Hypothalamus (tissue), 51 donors: Measurements from ENCODE around the gene MYL7.
"Not testable (repeated sequence)": the region's sequence is repeated elsewhere in the genome, so short reads cannot be mapped to it uniquely, and the experiment has no call there.

Experiments
- DNase-seq, 51 donors: peaks; one replicate each; lab custom pipeline; 2025; lab: John Stamatoyannopoulos, UW

MYL7 gene, protein sequence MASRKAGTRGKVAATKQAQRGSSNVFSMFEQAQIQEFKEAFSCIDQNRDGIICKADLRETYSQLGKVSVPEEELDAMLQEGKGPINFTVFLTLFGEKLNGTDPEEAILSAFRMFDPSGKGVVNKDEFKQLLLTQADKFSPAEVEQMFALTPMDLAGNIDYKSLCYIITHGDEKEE

DNA sequence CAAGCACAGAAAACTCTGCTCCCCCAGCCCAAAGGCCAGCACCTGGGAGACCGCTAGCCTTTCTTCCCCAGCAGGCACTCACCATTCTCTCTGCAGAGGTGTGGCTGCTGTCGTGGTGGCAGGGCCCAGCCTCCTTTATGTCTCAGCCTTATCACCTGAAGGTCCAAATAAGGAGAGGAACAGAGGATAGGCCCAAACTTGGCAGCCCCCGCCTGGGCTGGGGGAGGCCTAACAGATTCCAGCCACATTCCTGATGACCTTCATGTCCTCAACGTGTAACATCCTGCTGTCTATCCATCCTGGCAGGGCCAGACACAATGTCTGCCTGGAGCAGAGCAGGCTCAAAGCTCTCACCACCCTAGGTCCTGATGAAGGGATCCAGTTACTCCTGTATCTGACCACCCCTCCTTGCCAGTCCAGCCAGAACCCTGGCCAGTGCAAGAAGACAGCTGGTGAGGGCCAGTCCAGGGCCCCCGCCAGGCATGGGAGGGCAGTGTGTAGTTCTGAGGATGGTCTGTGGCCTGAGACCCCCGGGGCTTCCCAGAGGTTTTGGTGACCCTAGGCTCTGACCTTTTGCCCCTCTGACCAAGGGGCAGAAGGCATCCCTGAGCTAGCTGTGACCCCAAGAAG lies at the start of gene MYL7:
MYL7 (minus strand) TSS at position 112 of the 630 bp plus-strand sequence; CDS start at position 85, 27 bp downstream.
- no peak for DNase-seq

DNA sequence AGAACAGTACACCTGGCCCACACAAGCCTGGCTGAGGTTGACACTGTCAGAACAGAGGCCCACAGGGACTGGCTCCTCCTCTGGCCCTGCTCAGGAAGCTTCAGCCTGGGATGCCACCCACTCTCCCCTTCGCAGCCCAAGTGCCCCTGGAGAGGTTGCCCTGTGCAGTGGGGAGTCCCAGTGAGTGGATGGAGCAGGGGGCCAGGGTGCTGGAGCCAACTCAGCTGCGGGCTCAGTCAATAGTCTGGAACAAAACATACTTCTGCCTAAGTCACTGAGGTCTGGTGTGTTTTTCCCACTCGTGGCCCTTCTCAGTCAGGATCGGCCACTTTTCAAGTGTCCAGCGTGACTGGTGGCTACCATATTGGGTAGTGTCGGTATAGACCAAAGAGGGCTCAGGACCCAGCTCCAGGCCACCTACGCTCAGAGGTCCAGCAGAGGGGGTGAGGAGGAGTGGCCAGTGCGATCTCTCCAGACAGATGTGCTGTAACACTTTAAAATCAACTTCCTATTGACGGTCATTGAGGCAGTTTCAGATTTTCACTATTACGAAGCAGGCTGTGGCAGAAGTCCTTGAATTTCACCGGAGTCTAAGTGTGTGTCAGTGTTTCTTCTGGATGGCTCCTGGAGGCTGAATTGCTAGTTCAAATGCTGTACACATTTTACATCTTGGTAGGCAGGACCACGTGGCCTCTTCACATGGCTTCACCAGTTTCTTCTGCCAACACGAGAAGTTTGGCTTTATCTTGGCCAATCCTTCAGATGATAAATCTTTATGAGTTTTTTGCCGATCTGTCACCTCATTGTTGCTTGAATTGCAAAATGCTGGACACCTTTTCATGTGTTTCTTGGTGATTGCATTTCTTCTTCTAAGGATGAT lies 49.1 kb upstream of the MYL7 start:
- DNase-seq, result no peak

DNA sequence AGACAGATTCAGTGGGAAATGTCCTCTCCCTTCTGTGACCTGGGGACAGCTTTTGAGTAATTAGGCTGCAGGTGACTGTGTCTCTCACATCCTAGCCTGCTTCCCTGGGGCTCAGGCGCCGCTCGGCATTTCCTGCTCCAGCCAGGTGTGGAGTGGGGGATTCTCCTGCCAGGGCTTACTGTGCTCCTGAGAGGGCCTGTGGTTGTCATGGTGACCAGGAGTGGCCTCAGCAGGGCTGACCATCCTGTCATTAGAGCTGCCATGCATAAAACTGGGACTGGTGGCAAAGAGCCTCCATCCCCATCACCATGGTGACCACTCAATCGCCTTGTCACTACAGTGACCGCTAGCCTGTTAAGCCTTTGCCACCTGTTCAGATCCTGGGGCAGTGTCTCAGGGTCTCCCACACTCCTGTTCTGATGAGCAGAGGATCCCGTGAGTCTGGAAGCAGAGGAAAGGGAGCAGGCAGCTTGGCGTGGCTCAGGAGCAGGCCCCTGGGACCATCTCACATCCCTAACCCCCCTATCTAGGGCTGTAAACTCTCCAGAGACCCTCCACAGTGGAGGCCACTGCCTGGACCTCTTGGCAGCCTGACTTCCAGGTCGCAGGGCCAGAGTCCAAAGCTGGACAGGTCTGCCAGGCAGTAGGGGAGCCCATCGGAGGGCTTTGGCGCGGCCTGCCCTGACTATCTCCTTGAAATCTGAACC lies 48.3 kb upstream of the MYL7 start, which contains the start of gene GCK:
GCK (minus strand) TSS at position 154 of the 707 bp plus-strand sequence. CDS start 486 bp downstream, outside the sequence.
- peak in 12 of 51 donors; percentile 18 to 67 (median 34) for DNase-seq

DNA sequence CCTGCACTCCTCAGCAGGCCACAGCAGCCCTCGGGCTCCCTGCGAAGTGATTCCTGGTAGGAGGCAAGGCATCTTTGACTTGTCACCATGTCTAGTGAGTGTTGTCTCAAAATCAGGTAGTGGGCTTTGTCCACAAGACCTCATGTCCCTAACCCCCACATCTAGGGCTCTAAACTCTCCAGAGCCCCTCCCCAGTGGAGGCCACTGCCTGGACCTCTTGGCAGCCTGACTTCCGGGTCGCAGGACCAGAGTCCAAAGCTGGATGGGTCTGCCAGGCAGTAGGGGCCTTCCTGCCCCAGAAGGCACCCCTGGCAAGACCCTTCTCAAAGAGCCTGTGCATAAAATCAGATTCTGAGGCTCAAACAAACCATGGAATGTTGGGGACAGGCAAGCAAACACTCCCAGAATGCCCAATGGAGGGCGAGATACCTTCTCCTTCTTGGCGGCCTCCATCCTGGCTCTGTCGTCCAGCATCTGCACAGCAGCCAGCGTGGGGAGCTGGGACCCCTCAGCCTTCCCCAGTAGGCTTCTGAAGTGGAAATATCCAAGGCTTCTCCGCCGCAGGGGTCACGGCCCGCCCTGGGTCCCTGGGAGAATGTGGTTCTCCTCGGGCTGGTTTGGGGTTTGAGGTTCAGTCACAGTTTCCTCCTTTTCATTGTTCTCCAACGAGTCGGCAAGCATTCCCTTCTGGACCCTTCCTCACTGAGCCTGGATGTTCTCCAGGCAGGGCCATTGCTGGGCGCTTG lies 47.5 kb upstream of the MYL7 start:
- DNase-seq, result no peak

DNA sequence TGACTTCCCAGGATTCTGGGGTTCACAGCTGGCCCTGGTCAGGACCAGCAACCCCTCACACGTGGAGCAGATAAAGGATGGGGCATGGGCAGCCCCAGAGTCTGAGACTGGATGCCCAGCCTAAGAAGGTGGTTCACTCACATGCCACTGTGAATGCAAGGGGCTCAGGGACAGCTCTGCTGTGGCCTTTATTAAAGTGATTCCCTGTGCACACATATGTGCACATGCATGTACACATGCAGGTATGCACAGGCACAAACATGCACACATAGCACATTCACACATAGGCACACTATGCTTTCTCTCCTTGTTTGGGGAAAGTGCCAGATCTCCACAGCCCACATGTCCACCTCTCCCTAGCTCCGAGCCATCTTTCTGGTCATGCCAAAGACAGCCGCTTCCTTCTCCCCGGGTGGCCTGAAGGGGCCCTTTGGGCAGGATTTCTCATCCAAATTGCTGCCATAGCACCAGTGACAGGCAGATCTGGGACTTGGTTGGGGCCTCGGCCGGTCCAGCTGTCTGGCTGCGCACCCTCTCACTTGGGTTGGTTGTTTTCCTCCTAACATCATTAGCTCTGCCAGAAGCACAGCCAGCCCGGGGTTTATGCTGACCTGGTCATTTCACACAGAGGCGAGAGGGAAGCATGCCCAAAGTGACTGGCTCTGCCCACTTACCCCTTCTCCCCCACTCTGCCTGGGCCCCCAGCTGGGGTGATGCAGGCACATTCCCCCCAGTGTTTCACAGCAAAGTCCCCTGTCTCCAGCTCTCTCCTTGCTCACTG lies 46.7 kb upstream of the MYL7 start:
- peak in 16 of 51 donors; percentile 14 to 65 (median 30) for DNase-seq

DNA sequence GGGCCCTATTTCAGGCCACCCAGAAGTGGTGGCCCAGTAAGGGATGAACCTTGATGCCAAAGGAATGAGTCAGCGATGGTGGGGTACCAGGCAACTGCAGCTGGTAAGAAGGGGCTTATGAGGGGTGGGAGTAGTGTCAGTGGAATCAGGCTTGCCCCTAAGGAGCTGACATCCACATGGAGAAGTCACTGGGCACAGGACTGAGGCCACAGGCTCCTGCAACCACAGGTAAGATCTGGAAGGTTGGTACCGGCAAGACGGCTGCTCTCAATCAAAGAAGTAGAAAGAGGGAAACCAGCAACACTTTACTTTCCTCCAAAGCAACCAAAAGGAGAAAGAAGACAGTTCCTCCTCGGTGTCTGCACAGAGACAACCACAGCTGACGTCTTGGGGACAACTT lies 45.6 kb upstream of the MYL7 start:
- no peak for DNase-seq

DNA sequence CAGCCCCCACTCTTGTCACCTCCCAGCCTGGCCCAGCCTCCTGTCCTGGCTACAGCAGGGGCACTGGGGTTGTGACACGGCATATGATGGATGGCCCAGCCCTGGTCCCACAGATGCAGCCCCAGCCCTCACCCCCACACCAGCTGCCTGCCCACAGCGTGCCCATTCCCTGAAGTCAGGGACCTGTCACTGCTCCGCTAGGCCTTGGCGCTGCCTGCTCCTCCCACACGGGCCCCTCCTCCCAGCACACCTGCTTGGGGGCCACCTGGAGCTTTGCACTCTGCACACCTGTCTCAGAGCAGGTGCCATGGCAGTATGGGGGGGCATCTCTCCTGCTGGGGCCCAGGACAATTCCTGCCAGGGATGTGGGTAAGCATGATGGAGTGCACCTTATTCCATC lies 44.6 kb upstream of the MYL7 start:
- DNase-seq, result no peak

DNA sequence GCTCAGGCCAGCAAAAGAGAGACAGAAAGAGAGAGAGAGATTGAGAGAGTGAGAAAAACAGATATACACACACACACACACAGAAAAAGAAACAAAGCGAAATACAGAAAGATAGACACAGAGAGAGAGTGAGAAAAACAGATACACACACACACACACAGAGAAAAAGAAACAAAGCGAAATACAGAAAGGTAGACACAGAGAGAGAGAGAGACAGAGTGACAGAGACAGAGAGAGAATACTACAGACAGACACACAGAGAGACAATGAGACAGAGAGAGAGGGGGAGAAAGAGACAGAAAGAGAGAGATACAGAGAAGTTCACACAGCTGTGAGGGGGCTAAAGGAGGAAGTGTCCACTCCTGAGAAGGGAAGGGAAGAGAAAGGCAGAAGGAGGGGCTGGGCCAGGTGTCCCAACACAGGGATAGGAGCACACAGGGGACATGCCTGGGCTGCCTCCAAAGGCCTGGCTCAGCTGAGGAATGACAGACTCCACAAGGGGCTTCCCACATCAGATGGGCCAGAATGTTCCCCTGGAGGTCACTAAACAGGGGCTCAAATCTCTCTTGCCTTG lies 43.8 kb upstream of the MYL7 start:
- no peak for DNase-seq

DNA sequence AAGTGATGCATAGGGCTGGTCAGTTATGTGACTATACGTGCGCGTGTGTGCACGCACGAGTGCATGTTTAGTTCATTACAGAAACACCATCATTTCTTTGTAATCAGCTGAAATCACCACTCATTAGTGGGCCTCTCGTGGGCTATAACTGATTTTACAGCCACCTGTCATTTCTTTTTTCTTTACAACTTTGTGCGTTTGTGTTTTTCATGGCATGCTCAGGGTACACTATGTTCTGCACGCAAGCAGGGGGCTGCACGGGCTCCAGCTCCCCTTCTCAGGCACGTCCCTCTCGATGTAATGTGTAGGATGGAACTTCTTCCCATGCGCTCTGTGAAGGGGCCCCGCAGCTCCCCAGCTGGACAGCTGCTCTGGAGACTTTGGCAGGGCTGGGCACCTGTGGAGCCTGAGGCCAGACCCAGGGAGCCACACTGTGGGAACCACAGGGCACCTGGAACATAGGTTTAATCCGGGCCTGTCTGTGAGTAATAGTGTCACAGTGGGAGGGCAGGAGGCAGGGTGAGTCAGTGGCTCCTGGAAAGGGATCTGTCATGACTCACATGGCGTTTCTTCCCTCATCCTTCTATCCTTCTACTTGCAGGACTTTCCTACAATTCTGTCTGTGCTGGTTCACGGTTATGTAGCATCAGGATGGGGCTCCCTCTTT lies 43.2 kb upstream of the MYL7 start:
- DNase-seq, result peak in 2 of 51 donors; percentile 8 to 16

DNA sequence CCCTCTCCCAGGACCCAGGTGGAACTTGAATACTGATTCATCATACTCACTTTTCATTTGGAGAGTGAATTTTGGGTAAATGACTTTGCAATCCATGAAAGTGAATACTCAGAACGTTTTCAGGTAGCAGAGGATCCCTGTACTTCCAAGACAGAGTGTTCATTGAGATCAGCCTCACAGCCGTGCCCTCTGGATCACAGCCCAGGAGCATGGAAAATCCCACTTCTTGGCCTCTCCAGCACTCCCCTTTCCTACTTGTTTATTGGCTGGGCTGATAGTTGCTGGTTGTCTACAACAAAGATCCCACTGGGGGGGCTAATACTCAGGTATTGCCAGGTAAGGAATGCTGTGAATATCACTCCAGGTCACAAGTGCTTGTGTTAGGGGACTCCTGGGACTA lies 42.3 kb upstream of the MYL7 start:
- peak in 6 of 51 donors; percentile 6 to 33 (median 13) for DNase-seq

DNA sequence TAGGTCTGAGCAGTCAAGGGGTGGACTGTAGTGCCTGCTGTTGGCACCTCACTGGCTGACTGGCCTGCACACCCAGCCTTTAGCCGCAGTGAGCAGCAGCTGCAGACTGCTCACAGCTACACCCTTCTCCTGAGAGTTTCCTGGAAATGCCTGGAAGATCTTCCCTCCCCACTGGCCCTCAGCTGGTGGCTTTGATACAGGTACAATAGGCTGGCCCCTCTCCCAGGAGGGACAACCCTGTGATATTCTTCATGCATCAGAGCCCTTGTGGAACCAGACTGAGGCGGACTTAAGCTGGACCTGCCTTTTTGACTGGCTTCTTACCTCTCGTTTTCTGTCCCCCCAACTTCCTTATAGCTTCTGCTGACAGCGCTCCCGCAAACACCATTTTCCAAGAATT lies 41.7 kb upstream of the MYL7 start:
- DNase-seq, result no peak

DNA sequence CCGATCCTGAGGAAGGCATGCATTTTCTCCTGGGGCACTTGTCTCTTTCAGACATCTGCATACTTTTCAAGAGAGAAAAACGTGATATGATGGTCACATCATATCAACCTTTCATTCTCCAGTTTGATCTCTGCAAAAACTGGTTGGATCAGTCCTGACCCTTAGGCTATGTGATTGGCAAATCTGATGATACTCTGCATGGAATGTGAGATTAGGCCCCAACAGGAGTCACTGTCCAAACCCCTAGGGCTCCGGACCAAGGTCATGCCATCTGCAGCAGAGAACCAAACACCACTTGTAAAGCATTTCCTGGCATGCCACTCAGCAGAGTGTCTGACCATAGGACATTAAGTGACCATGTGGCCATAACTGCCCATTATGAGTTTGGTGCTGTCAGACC lies 39.5 kb upstream of the MYL7 start:
- DNase-seq, result no peak

DNA sequence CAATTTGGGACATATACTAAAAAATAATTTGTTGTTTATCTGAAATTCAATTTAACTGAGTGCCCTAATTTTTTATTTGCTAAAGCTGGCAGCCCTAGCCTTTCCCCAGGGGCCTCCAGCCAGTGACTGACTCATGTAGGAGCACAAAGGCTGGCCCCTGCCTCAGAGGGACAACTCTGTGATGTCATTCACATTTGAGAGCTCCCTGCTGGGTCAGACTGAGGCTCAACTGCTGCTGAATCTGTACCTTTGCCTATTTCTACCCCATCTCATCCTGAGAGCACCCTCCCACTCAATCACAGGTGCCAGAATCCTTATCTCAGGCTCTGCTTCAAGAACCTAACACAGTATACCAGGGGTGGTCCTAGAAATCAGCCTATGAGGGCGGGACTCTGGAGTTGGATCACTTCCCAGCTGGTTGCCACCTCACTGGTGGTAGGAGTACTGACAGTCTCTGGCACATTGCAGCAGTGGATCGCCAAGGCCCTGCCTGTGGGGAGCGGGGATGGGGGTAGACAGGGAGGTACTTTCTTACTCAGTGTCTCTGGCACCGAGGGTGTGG lies 36.5 kb upstream of the MYL7 start:
- peak in 25 of 51 donors; percentile 10 to 77 (median 55) for DNase-seq

DNA sequence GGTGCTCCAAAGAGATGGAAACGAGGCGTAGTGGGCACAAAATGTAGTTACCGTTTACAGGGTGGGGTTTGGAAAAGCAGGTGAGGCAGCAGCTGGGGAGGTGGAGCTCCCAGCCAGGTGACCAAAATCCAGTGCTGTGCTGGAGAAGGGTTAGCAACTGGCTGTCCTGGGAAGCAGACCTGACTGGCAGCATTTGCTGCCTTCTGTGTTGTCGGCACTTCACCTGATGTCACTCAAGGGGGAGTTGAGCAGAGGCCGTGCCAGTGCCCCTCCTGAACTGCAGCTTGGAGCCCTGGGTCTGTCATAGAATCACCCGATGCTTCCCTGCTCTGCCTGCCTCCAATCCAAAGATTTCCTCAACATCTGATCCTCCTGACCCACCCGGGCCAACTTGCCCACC lies 35.4 kb upstream of the MYL7 start:
- DNase-seq, result no peak

DNA sequence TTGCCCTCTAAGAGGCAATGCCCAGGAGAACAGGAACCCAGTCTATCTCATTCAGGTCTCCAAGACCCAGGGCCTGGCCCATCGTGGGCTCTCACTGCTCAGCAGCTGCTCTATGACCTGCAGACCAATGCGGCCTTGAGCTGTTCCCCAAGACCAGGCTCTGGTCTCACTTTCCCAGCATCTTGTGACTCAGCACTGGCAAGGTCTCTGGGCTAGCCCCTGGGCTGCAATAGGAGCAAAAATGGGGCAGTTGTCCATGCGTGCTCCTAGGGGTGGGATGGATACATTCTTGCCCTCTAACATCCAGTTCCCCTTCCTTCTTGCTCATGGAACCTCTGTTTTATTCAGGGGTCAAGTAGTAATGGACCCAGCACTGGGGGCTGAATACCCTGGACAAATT lies 34.6 kb upstream of the MYL7 start:
- DNase-seq, result no peak

DNA sequence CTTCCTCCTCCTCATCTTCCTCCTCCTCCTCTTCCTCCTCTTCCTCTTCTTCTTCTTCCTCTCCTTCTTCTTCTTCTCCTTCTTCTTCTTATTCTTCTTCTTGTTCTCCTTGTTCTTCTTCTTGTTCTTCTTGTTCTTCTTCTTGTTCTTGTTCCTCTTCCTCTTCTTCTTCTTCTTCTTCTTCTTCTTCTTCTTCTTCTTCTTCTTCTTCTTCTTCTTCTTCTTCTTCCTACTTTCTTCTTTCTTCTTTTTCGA lies 33.5 kb upstream of the MYL7 start:
- not testable (repeated sequence) for DNase-seq

DNA sequence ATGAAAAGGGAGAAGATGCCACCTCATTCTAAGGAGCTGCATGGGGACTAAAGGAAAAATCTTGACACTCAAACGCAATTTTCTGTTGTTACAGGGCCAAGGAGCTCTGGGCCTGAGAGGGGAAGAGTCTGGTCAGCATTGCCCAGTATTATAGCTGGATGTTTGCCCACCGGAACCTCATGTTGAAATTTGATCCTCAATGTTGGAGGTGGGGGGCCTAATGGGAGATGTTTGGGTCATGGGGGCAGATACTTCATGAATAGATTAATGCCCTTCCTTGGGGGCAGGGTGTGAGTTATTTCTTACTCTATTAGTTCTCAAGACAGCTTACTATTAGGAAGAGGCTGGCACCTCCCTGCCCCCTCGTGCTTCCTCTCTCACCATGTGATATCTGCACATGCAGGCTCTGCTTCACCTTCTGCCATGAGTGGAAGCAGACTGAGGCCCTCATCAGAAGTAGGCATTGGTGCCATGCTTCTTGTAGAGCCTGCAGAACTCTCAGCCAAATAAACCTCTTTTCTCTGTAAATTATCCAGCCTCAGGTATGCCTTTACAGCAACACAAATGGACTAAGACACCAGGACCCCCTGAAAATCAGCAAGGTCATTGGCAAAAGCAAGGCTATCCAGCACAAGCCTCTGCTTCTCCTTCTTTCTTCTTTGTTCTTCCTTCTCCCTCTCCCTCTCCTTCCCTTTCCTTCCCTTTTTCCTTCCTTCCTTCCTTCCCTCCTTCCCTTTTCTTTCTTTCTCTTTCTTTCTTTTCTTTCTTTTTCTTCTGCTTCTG lies 33.0 kb upstream of the MYL7 start:
- no peak for DNase-seq
